NCI-H146 treated with DMSO at 0.1 percent for 48 hours (cell line): Measurements from ENCODE around the gene LY6G6F.

Experiments
- DNase-seq: peaks from one replicate; lab custom pipeline; 2025; ENCODE audit not compliant: unreplicated experiment; lab: John Stamatoyannopoulos, UW

Gene LY6G6F

GRCh38 chr6:31706599-31706998, at the start of gene LY6G6F:
Gene LY6G6F (plus strand): TSS chr6:31706866. CDS start chr6:31706907, 41 bp downstream.
- no peak for DNase-seq

GRCh38 chr6:31657406-31658157, 49.1 kb upstream of the LY6G6F start:
- no peak for DNase-seq

- no peak for DNase-seq
These were observed 48.4 kb upstream of the LY6G6F start for GRCh38 chr6:31658158-31658688.

GRCh38 chr6:31658983-31659648, 47.5 kb upstream of the LY6G6F start:
- DNase-seq, result no peak

GRCh38 chr6:31659649-31660380, 46.9 kb upstream of the LY6G6F start:
- DNase-seq, result no peak

- DNase-seq, result peak; percentile 61
These were observed 46.0 kb upstream of the LY6G6F start, which contains the start of gene C6orf47 for GRCh38 chr6:31660381-31661261. Gene C6orf47 (minus strand): TSS chr6:31660778. CDS start chr6:31659947, 831 bp downstream.

- no peak for DNase-seq
These were observed 45.2 kb upstream of the LY6G6F start for GRCh38 chr6:31661262-31662123.

GRCh38 chr6:31662124-31662723, 44.4 kb upstream of the LY6G6F start:
- no peak for DNase-seq

- no peak for DNase-seq
These were observed 43.3 kb upstream of the LY6G6F start for GRCh38 chr6:31663126-31663960.

- no peak for DNase-seq
These were observed 42.5 kb upstream of the LY6G6F start for GRCh38 chr6:31663961-31664789.

GRCh38 chr6:31664790-31665500, 41.7 kb upstream of the LY6G6F start, which contains the start of gene GPANK1:
Gene GPANK1 (minus strand): TSS chr6:31664997. CDS start chr6:31664478, 519 bp downstream.
- peak; percentile 80 for DNase-seq

- DNase-seq, result peak; percentile 96
These were observed 40.9 kb upstream of the LY6G6F start, which contains the start of gene CSNK2B for GRCh38 chr6:31665501-31666336. Gene CSNK2B (plus strand): TSS chr6:31666080. CDS start chr6:31666832, 752 bp downstream.

GRCh38 chr6:31666337-31666965, 40.2 kb upstream of the LY6G6F start:
- no peak for DNase-seq

- DNase-seq, result no peak
These were observed 37.0 kb upstream of the LY6G6F start, which contains the start of gene LY6G5B for GRCh38 chr6:31669676-31670075. Gene LY6G5B (plus strand): TSS chr6:31669976. CDS start chr6:31670951, 975 bp downstream.

- DNase-seq, result no peak
These were observed 30.3 kb upstream of the LY6G6F start for GRCh38 chr6:31676322-31676903.
